K562 (cell line): ENCODE data around the gene CSKMT. TPM values are rescaled to one million over a fixed set of nuclear protein-coding genes. Genes with fewer than 3 reads are reported as not detected.

Experiments
- ARID1B ChIP-seq: fragments of 450-650 bp; IDR thresholded peaks from 2 replicates; pipeline ENCODE4 v1.6.1; 2016; ENCODE audit warnings: antibody characterized with exemption, mild to moderate bottlenecking, inconsistent platforms
- ASH1L ChIP-seq: fragments of 450-650 bp; IDR thresholded peaks from 2 replicates; pipeline ENCODE4 v1.6.1; 2018; ENCODE audit warnings: borderline replicate concordance, mild to moderate bottlenecking, low read depth; ENCODE audit not compliant: partially characterized antibody
- BHLHE40 ChIP-seq: IDR thresholded peaks from 2 replicates; pipeline ENCODE4 v1.6.1; 2011; ENCODE audit warnings: low read length, improper control_type of control experiment
- E2F3 ChIP-seq: fragments of 250-450 bp; sonication (Bioruptor Pico); IDR thresholded peaks from 2 replicates; pipeline ENCODE4 v1.4.0; 2020; ENCODE audit warnings: mild to moderate bottlenecking
- GATAD2A ChIP-seq: fragments of 450-650 bp; IDR thresholded peaks from 2 replicates; pipeline ENCODE4 v1.6.1; 2017
- GTF2F1 ChIP-seq: IDR thresholded peaks from 2 replicates; pipeline ENCODE4 v1.6.1; 2011; ENCODE audit warnings: low read depth, low read length, improper control_type of control experiment
- HSF4 ChIP-seq: fragments of 250-450 bp; sonication (Bioruptor Pico); IDR thresholded peaks from 2 replicates; pipeline ENCODE4 v2.1.2; 2022; ENCODE audit warnings: mild to moderate bottlenecking, moderate library complexity, borderline replicate concordance
- MCM7 ChIP-seq, 2 experiments: fragments of 450-650 bp; IDR thresholded peaks; 2 replicates each; pipeline ENCODE4 v1.6.1; 2016 to 2018
- MEF2D ChIP-seq: conservative IDR thresholded peaks from 2 replicates; pipeline ENCODE4 v1.6.1; 2016; ENCODE audit warnings: low read depth, missing genetic modification characterization, missing compliant biosample characterization
- NFIC ChIP-seq: fragments of 450-650 bp; IDR thresholded peaks from 2 replicates; pipeline ENCODE4 v1.6.1; 2017; ENCODE audit warnings: mild to moderate bottlenecking, inconsistent platforms
- NR4A1 ChIP-seq, 2 experiments: fragments of 250-450 bp in 1 of 2; fragments of 450-650 bp in 1 of 2; sonication (Bioruptor Pico) in 1 of 2; IDR thresholded peaks; 2 replicates each; pipeline versions ENCODE4 v1.4.0 to v1.6.1; 2016 to 2020; ENCODE audit warnings: mild to moderate bottlenecking in 2 of 2, missing compliant biosample characterization in 1 of 2, missing genetic modification characterization in 1 of 2, moderate library complexity in 1 of 2
- POLR3A ChIP-seq: IDR thresholded peaks from 2 replicates; pipeline ENCODE4 v1.6.1; 2011; ENCODE audit warnings: borderline replicate concordance, mild to moderate bottlenecking, moderate library complexity; ENCODE audit not compliant: insufficient read length, insufficient read depth; ENCODE audit errors: extremely low read depth
- PTBP1 ChIP-seq: fragments of 200-400 bp; formaldehyde crosslinking; IDR thresholded peaks from 2 replicates; pipeline ENCODE4 v1.6.1; 2017; ENCODE audit warnings: low read depth, low read length
- SMAD2 ChIP-seq: fragments of 150-350 bp; IDR thresholded peaks from 2 replicates; pipeline ENCODE4 v1.6.1; 2014; ENCODE audit warnings: low read depth, mild to moderate bottlenecking, low read length
- SNAPC5 ChIP-seq: fragments of 250-450 bp; sonication (Bioruptor Pico); IDR thresholded peaks from 2 replicates; pipeline ENCODE4 v1.8.0; 2021; ENCODE audit warnings: moderate library complexity, mild to moderate bottlenecking, inconsistent platforms
- XRCC4 ChIP-seq: IDR thresholded peaks from one replicate; pipeline ENCODE4 v1.6.1; 2011; ENCODE audit not compliant: insufficient read depth, insufficient read length; ENCODE audit errors: extremely low read depth
- ZBTB26 ChIP-seq: fragments of 450-650 bp; formaldehyde crosslinking; IDR thresholded peaks from 2 replicates; pipeline ENCODE4 v1.4.0; 2022; ENCODE audit warnings: missing genetic modification characterization
- ZBTB49 ChIP-seq: sonication (generic); formaldehyde crosslinking; IDR thresholded peaks from 2 replicates; pipeline ENCODE4 v1.8.0; 2022; ENCODE audit warnings: missing genetic modification reagents, mild to moderate bottlenecking, borderline replicate concordance
- ZNF133 ChIP-seq: fragments of 250-450 bp; sonication (Bioruptor Pico); IDR thresholded peaks from 2 replicates; pipeline ENCODE4 v1.4.0; 2020; ENCODE audit warnings: mild to moderate bottlenecking
- ZNF24 ChIP-seq: fragments of 450-650 bp; IDR thresholded peaks from 2 replicates; pipeline ENCODE4 v1.6.1; 2016
- ZNF280B ChIP-seq: fragments of 250-450 bp; sonication (Bioruptor Pico); IDR thresholded peaks from 2 replicates; pipeline ENCODE4 v1.5.1; 2021; ENCODE audit warnings: mild to moderate bottlenecking
- ZNF512 ChIP-seq: IDR thresholded peaks from 2 replicates; pipeline ENCODE4 v1.6.1; 2016; ENCODE audit warnings: missing genetic modification characterization, missing compliant biosample characterization
- polyA plus RNA-seq, 8 experiments: library from polyadenylated mRNA; depleted of rRNA in 4 of 8; stranded (reverse) in 5 of 8; unstranded in 3 of 8; fragments of >200 nt; fragmentation: Nextera tagmentation in 2 of 8; fragmentation: Illumina TruSeq in 1 of 8; extraction: Ambion mirVana in 2 of 8; extraction: Trizol in 1 of 8; gene quantifications; 2 replicates each; pipeline versions ENCODE4 v1.2.1 to v1.2.3, GENCODE V29; 2011 to 2014; ENCODE audit warnings: inconsistent platforms in 1 of 8, missing spikeins in 1 of 8
- total RNA-seq, 7 experiments: library from RNA; depleted of rRNA in 6 of 7; stranded (reverse); fragments of >200 nt in 6 of 7; fragmentation: Illumina TruSeq in 2 of 7; extraction: Trizol in 2 of 7; gene quantifications; 2 replicates each; pipeline versions ENCODE4 v1.2.1 to v1.2.3, GENCODE V29; 2011 to 2021; ENCODE audit warnings: low replicate concordance in 1 of 7

The CSKMT gene
- total and polyA plus RNA-seq, 9 of the 15 experiments (the other 6 are each of a cell fraction or from before 2014, with no cell fraction given) = 10.3 to 108 (median 27.2) TPM

- TF ChIP-seq GTF2F1 (no peak), NR4A1 (CRISPR knock-in tag; IDR thresholded peaks at IDR 0.05) (no peak), NR4A1 (tag; IDR thresholded peaks at IDR 0.05) (no peak), NFIC (peak; percentile 60), SMAD2 (no peak), POLR3A (no peak), ARID1B (peak; percentile 40; the same call in 1 of the 2 replicates), ZBTB49 (CRISPR knock-in tag) (no peak), GATAD2A (no peak), ASH1L (no peak), ZNF280B (CRISPR knock-in tag) (no peak), XRCC4 (no peak), MEF2D (no peak), ZNF24 (no peak), PTBP1 (no peak), SNAPC5 (CRISPR knock-in tag) (no peak), HSF4 (CRISPR knock-in tag) (no peak), E2F3 (CRISPR knock-in tag) (peak; percentile 71; the same call in 1 of the 2 replicates), BHLHE40 (peak; percentile 83), ZNF512 (tag) (no peak), ZNF133 (no peak), MCM7 (IDR thresholded peaks at IDR 0.05) (no peak), ZBTB26 (peak; percentile 52; the same call in 1 of the 2 replicates)
Observed at GRCh38 chr11:62621567-62622470, 43.3 kb upstream of the CSKMT start, which contains the start of gene B3GAT3 (continued).
